ENCODE measurements around the gene SPINK4. TPM values are rescaled to one million over a fixed set of nuclear protein-coding genes. Genes with fewer than 3 reads are reported as not detected.

Gene SPINK4
- total RNA-seq, 2 experiments from 2014 or later, result not detected

DNA sequence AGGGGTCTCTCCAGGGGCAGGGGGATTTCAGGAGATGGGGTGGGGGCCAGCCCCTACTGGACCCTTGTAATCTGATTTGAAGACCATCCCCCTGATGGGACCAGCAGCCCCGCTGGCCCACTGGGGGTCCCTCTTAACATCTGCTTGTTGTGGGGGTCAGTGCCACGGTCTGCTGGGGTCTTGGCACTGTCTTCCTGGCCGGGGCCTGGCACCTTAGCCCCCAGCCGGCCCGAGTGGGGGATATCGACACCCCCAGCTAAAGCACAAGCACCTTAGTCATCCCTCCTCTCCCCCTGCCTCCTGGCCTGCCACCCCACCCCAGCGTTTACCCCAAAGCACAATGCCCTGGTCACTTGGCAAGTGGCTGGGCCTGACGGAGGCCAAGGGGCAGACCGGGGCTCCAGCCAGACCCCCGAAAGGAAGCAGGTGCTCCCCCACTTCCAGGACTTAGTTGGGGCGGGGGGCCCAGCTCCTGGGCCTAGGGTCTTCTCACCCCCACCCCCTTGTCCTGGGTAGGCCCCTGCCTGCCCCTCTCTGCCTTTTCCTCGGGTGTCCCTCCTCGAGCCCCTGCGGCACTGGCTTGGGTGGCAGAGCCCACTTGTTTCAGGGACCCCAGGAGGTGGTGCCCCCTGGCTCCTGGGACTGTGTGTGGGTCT, 49.0 kb downstream of the SPINK4 start:
- Mint-ChIP-seq H3K36me3 (ENCODE audit: low read depth) (peaks cover 44% of the 10 kb centered on the region), H3K27me3 (no peaks in the 10 kb centered on the region), H3K4me3 (peak overlapping the region; percentile 68), H3K4me1 (ENCODE audit: low read depth) (peaks cover 52% of the 10 kb centered on the region), H3K27ac (peak overlapping the region; percentile 99), H3K9me3 (no peaks in the 10 kb centered on the region)
- DNase-seq (peak in 4 of 14 experiments; percentile 1 to 50 (median 10)), ATAC-seq (ENCODE audit: poor library complexity) (no peak)
- H3K27ac ChIP-seq (ENCODE audit: low read depth in 1 of 2, low read length in 2 of 2), result peak overlapping the region; percentile 94 to 100
- H3K27me3 ChIP-seq (ENCODE audit: control insufficient read depth in 1 of 2, insufficient read depth in 2 of 2, low read length in 2 of 2), result no peaks in the 10 kb centered on the region
- TF ChIP-seq, protein P1, sequence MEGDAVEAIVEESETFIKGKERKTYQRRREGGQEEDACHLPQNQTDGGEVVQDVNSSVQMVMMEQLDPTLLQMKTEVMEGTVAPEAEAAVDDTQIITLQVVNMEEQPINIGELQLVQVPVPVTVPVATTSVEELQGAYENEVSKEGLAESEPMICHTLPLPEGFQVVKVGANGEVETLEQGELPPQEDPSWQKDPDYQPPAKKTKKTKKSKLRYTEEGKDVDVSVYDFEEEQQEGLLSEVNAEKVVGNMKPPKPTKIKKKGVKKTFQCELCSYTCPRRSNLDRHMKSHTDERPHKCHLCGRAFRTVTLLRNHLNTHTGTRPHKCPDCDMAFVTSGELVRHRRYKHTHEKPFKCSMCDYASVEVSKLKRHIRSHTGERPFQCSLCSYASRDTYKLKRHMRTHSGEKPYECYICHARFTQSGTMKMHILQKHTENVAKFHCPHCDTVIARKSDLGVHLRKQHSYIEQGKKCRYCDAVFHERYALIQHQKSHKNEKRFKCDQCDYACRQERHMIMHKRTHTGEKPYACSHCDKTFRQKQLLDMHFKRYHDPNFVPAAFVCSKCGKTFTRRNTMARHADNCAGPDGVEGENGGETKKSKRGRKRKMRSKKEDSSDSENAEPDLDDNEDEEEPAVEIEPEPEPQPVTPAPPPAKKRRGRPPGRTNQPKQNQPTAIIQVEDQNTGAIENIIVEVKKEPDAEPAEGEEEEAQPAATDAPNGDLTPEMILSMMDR (IDR thresholded peaks at IDR 0.05), result no peak
- peaks cover 15% of the 10 kb centered on the region for H3K36me3 ChIP-seq (ENCODE audit: insufficient read depth, low read length)
- ChIA-PET CTCF (no interaction called here), POLR2A (interaction anchor here (2.0 to 2.7 kb wide), 5 partner anchors 15 to 185 kb away, joined by 12 to 71 read pairs (median 30); partner anchors contain the start of genes AQP3, B4GALT1, BAG1 and CHMP5)
- peak overlapping the region; percentile 92 for H3K4me3 ChIP-seq (ENCODE audit: low read length)
- peaks cover 47% of the 10 kb centered on the region for H3K4me1 ChIP-seq (ENCODE audit: insufficient read depth, low read length)
- intact Hi-C loops (cut with DNase I, micrococcal nuclease), result loop anchor here in 1 of 2 experiments (5.0 to 10.0 kb wide), 3 partner anchors 178 to 714 kb away; partner anchors contain the start of gene NDUFB6
- H3K9me3 ChIP-seq (ENCODE audit: control insufficient read depth in 1 of 2, insufficient read depth in 1 of 2, low read length in 2 of 2), result no peaks in the 10 kb centered on the region

DNA sequence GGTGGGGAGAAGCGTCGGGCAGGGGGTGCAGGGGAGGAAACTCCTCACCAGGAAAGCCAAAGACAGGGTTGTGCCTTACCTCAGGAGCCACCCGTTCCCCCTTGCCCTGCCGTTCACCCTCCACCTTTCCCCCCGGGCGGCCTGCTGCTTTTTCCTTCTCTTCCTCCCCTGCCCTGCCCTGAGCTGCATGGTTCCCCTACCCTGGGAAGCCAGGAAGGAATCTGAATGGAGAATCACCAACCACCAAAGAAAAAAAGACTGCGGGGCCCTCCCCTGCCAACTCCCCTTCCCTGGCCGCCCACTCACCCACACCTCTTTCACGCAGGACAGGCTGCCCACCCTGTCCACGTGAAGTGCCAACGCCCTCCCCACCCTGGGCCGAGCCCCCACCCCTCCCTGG, 49.5 kb downstream of the SPINK4 start:
- no peaks in the 10 kb centered on the region for H3K9me3 Mint-ChIP-seq
- peaks cover 48% of the 10 kb centered on the region for H3K36me3 Mint-ChIP-seq (ENCODE audit: low read depth)
- no peaks in the 10 kb centered on the region for H3K27me3 ChIP-seq (ENCODE audit: control insufficient read depth in 1 of 2, insufficient read depth in 2 of 2, low read length in 2 of 2)
- no peaks in the 10 kb centered on the region for H3K9me3 ChIP-seq (ENCODE audit: control insufficient read depth in 1 of 2, insufficient read depth in 1 of 2, low read length in 2 of 2)
- H3K36me3 ChIP-seq (ENCODE audit: insufficient read depth, low read length), result peaks cover 20% of the 10 kb centered on the region
- peak in 8 of 14 experiments; percentile 7 to 44 (median 23) for DNase-seq
- ChIA-PET POLR2A (interaction anchor here (0.8 to 2.7 kb wide), 27 partner anchors 8 to 1349 kb away, joined by 3 to 71 read pairs (median 6); partner anchors contain the start of genes AQP3, B4GALT1, BAG1 and CHMP5), CTCF (interaction anchor here (0.8 to 1.0 kb wide), 2 partner anchors 126 to 167 kb away, joined by 3 to 4 read pairs; no protein-coding TSS in a partner anchor)
- TF ChIP-seq, protein P1 (IDR thresholded peaks at IDR 0.05), result no peak
- H3K27ac ChIP-seq (ENCODE audit: low read depth in 1 of 2, low read length in 2 of 2), result peak overlapping the region; percentile 94 to 100
- peak overlapping the region; percentile 92 for H3K4me3 ChIP-seq (ENCODE audit: low read length)
- H3K27ac Mint-ChIP-seq, result peak overlapping the region; percentile 99
- no peak for ATAC-seq (ENCODE audit: poor library complexity)
- peaks cover 48% of the 10 kb centered on the region for H3K4me1 ChIP-seq (ENCODE audit: insufficient read depth, low read length)
- intact Hi-C loops (cut with DNase I, micrococcal nuclease), result loop anchor here in 1 of 2 experiments (5.0 to 10.0 kb wide), 3 partner anchors 178 to 715 kb away; partner anchors contain the start of gene NDUFB6
- no peaks in the 10 kb centered on the region for H3K27me3 Mint-ChIP-seq
- peak overlapping the region; percentile 88 for H3K4me3 Mint-ChIP-seq
- peaks cover 55% of the 10 kb centered on the region for H3K4me1 Mint-ChIP-seq (ENCODE audit: low read depth)

DNA sequence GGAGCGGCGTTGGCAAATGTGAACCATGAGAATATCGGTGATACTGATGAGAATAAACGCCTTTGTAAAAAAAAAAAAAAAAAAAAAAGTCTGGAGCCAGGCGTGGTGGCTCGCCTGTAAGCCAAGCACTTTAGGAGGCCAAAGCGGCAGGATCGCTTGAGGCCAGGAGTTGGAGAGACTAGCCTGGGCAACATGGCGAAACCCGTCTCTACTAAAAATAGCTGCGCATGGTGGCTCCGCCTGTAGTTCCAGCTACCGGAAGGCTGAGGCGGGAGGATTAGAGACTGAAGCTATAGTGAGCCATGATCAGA, 49.9 kb downstream of the SPINK4 start:
- Mint-ChIP-seq H3K4me1 (ENCODE audit: low read depth) (peaks cover 59% of the 10 kb centered on the region), H3K27me3 (no peaks in the 10 kb centered on the region), H3K9me3 (no peaks in the 10 kb centered on the region), H3K27ac (peak overlapping the region; percentile 99), H3K4me3 (peak overlapping the region; percentile 88), H3K36me3 (ENCODE audit: low read depth) (peaks cover 52% of the 10 kb centered on the region)
- CTCF ChIA-PET, result interaction anchor here (0.6 to 1.6 kb wide), 8 partner anchors 17 to 911 kb away, joined by 3 to 6 read pairs (median 4); partner anchors contain the start of genes BAG1 and DNAJA1
- no peak for DNase-seq
- Histone ChIP-seq H3K36me3 (ENCODE audit: insufficient read depth, low read length) (peaks cover 24% of the 10 kb centered on the region), H3K4me1 (ENCODE audit: insufficient read depth, low read length) (peaks cover 52% of the 10 kb centered on the region), H3K9me3 (ENCODE audit: control insufficient read depth in 1 of 2, insufficient read depth in 1 of 2, low read length in 2 of 2) (no peaks in the 10 kb centered on the region), H3K4me3 (ENCODE audit: low read length) (peak overlapping the region; percentile 92), H3K27ac (ENCODE audit: low read depth in 1 of 2, low read length in 2 of 2) (peak overlapping the region; percentile 94 to 100), H3K27me3 (ENCODE audit: control insufficient read depth in 1 of 2, insufficient read depth in 2 of 2, low read length in 2 of 2) (no peaks in the 10 kb centered on the region)
- TF ChIP-seq, protein P1 (IDR thresholded peaks at IDR 0.05), result no peak
- intact Hi-C loops (cut with DNase I, micrococcal nuclease), result loop anchor here (1.0 to 10.0 kb wide), 7 partner anchors 26 to 715 kb away; partner anchors contain the start of genes BAG1 (in 2 of the 2), NDUFB6 (in 1 of the 2) and NOL6 (in 1 of the 2)
- no peak for ATAC-seq (ENCODE audit: poor library complexity)
- POLR2A ChIA-PET, result interaction anchor here (0.6 to 2.7 kb wide), 35 partner anchors 8 to 1348 kb away, joined by 3 to 71 read pairs (median 5); partner anchors contain the start of genes AQP3, B4GALT1, BAG1 and CHMP5

All from CD4-positive, alpha-beta T cell (primary cell).